ENCODE results near the gene GAA. TPM values are rescaled to one million over a fixed set of nuclear protein-coding genes. Genes with fewer than 3 reads are reported as not detected.
A peak's percentile ranks its signal among the peaks of the same experiment; 100 is the strongest.

The GAA gene
- total and polyA plus RNA-seq, 2 of the 13 experiments (the other 11 are each of a cell fraction or from before 2014, with no cell fraction given): 21.6 to 36.4 TPM

DNA sequence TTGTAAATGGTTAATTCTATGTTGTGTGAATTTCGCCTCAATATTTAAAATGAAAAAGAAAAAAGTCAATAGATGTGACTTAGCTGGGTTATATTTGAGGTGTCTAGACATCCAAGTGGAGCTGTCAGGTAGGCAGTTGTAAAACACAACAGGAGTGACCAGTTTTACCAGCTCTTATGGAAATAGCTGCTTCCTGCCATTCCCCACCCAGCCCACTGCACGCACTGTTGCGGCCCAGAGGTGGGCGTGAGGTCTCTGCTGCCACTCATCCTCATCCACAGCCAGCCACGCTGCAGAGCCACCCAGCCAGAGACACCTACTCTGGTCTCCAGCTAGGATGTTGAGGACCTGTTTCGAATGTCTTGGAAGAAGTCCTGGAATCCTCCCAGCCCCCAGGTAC is 65.1 kb downstream of the GAA start:
- Histone ChIP-seq H3K4me2 (ENCODE audit: low read depth, low read length) (no peak overlapping the region), H2AFZ (ENCODE audit: low read length) (no peak overlapping the region), H3K27me3 (ENCODE audit: control insufficient read depth in 1 of 2, insufficient read depth in 2 of 2, low read length in 2 of 2) (peaks cover 0 to 33% of the 10 kb centered on the region in 2 experiments; a peak in 3 of 5 replicates), H3K27ac (ENCODE audit: extremely low read length, insufficient read depth, low read length) (no peak overlapping the region), H3K9ac (ENCODE audit: insufficient read depth, low read depth, low read length) (no peak overlapping the region), H4K20me1 (ENCODE audit: insufficient read depth, low read length) (no peaks in the 10 kb centered on the region), H3K9me3 (ENCODE audit: low read length) (no peaks in the 10 kb centered on the region), H3K4me3 (replicated peaks in 1 of 3; ENCODE audit: insufficient read depth in 1 of 3, low read depth in 2 of 3, low read length in 3 of 3) (no peak overlapping the region), H3K4me1 (ENCODE audit: insufficient read depth, low read length) (no peaks in the 10 kb centered on the region), H3K79me2 (ENCODE audit: insufficient read depth, low read length) (no peaks in the 10 kb centered on the region), H3K36me3 (replicated peaks in 1 of 2; ENCODE audit: control insufficient read depth in 1 of 2, insufficient read depth in 2 of 2, low read length in 2 of 2) (no peaks in the 10 kb centered on the region)
- no TSS peak for BruUV-seq (replicated peaks)
- WGBS (ENCODE audit: low lambda C conversion rate): 11% methylated on average over 4 of the region's 6 CpGs
- in situ Hi-C loops (cut with HindIII; ENCODE audit: extremely low pct_ligation_motif_present, low pct_unique_long_range_greater_than_20kb): no loop called here
- TF ChIP-seq CREM (IDR thresholded peaks at IDR 0.05) (no peak), CREM (CRISPR knock-in tag; IDR thresholded peaks at IDR 0.05) (no peak), ZNF274 (CRISPR knock-in tag; IDR thresholded peaks at IDR 0.05) (no peak), HNRNPL (IDR thresholded peaks at IDR 0.05; ENCODE audit: low read depth, low read length) (no peak), CEBPB (IDR thresholded peaks at IDR 0.05; ENCODE audit: borderline replicate concordance, low read depth, low read length) (no peak), PHF8 (CRISPR knock-in tag; IDR thresholded peaks at IDR 0.05) (no peak), CENPBD1 (CRISPR knock-in tag; IDR thresholded peaks at IDR 0.05; ENCODE audit: borderline replicate concordance, low read depth) (no peak)
- TF ChIP-seq, protein P1, sequence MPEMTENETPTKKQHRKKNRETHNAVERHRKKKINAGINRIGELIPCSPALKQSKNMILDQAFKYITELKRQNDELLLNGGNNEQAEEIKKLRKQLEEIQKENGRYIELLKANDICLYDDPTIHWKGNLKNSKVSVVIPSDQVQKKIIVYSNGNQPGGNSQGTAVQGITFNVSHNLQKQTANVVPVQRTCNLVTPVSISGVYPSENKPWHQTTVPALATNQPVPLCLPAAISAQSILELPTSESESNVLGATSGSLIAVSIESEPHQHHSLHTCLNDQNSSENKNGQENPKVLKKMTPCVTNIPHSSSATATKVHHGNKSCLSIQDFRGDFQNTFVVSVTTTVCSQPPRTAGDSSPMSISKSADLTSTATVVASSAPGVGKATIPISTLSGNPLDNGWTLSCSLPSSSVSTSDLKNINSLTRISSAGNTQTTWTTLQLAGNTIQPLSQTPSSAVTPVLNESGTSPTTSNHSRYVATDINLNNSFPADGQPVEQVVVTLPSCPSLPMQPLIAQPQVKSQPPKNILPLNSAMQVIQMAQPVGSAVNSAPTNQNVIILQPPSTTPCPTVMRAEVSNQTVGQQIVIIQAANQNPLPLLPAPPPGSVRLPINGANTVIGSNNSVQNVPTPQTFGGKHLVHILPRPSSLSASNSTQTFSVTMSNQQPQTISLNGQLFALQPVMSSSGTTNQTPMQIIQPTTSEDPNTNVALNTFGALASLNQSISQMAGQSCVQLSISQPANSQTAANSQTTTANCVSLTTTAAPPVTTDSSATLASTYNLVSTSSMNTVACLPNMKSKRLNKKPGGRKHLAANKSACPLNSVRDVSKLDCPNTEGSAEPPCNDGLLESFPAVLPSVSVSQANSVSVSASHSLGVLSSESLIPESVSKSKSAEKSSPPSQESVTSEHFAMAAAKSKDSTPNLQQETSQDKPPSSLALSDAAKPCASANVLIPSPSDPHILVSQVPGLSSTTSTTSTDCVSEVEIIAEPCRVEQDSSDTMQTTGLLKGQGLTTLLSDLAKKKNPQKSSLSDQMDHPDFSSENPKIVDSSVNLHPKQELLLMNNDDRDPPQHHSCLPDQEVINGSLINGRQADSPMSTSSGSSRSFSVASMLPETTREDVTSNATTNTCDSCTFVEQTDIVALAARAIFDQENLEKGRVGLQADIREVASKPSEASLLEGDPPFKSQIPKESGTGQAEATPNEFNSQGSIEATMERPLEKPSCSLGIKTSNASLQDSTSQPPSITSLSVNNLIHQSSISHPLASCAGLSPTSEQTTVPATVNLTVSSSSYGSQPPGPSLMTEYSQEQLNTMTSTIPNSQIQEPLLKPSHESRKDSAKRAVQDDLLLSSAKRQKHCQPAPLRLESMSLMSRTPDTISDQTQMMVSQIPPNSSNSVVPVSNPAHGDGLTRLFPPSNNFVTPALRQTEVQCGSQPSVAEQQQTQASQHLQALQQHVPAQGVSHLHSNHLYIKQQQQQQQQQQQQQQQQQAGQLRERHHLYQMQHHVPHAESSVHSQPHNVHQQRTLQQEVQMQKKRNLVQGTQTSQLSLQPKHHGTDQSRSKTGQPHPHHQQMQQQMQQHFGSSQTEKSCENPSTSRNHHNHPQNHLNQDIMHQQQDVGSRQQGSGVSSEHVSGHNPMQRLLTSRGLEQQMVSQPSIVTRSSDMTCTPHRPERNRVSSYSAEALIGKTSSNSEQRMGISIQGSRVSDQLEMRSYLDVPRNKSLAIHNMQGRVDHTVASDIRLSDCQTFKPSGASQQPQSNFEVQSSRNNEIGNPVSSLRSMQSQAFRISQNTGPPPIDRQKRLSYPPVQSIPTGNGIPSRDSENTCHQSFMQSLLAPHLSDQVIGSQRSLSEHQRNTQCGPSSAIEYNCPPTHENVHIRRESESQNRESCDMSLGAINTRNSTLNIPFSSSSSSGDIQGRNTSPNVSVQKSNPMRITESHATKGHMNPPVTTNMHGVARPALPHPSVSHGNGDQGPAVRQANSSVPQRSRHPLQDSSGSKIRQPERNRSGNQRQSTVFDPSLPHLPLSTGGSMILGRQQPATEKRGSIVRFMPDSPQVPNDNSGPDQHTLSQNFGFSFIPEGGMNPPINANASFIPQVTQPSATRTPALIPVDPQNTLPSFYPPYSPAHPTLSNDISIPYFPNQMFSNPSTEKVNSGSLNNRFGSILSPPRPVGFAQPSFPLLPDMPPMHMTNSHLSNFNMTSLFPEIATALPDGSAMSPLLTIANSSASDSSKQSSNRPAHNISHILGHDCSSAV (CRISPR knock-in tag; IDR thresholded peaks at IDR 0.05; ENCODE audit: borderline replicate concordance): no peak
- TF ChIP-seq, protein P2, sequence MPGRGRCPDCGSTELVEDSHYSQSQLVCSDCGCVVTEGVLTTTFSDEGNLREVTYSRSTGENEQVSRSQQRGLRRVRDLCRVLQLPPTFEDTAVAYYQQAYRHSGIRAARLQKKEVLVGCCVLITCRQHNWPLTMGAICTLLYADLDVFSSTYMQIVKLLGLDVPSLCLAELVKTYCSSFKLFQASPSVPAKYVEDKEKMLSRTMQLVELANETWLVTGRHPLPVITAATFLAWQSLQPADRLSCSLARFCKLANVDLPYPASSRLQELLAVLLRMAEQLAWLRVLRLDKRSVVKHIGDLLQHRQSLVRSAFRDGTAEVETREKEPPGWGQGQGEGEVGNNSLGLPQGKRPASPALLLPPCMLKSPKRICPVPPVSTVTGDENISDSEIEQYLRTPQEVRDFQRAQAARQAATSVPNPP (CRISPR knock-in tag; IDR thresholded peaks at IDR 0.05): no peak
- TF ChIP-seq, protein P3, sequence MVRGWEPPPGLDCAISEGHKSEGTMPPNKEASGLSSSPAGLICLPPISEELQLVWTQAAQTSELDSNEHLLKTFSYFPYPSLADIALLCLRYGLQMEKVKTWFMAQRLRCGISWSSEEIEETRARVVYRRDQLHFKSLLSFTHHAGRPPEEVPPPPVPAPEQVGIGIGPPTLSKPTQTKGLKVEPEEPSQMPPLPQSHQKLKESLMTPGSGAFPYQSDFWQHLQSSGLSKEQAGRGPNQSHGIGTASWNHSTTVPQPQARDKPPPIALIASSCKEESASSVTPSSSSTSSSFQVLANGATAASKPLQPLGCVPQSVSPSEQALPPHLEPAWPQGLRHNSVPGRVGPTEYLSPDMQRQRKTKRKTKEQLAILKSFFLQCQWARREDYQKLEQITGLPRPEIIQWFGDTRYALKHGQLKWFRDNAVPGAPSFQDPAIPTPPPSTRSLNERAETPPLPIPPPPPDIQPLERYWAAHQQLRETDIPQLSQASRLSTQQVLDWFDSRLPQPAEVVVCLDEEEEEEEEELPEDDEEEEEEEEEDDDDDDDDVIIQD (CRISPR knock-in tag; IDR thresholded peaks at IDR 0.05; ENCODE audit: low read depth): no peak
- DNase-seq (ENCODE audit: low spot score) (no peak), FAIRE-seq (no peak), ATAC-seq (peak; percentile 45; the same call in 2 of the 3 replicates)
- intact Hi-C loops (cut with micrococcal nuclease; ENCODE audit: unreplicated experiment): no loop called here
- ChIA-PET POLR2A (no interaction called here), CTCF (ENCODE audit: low intra/inter-chr PET ratio, low total read pairs) (no interaction called here)

Measured in HepG2 (cell line).